Islet of Langerhans (tissue), 1 donor: Measurements from ENCODE around the gene SOX10.

Experiments
- FAIRE-seq: peaks from one replicate; lab custom pipeline; 2011; peaks lifted over from hg19 to GRCh38; lab: Jason Lieb, UNC

The SOX10 gene

DNA sequence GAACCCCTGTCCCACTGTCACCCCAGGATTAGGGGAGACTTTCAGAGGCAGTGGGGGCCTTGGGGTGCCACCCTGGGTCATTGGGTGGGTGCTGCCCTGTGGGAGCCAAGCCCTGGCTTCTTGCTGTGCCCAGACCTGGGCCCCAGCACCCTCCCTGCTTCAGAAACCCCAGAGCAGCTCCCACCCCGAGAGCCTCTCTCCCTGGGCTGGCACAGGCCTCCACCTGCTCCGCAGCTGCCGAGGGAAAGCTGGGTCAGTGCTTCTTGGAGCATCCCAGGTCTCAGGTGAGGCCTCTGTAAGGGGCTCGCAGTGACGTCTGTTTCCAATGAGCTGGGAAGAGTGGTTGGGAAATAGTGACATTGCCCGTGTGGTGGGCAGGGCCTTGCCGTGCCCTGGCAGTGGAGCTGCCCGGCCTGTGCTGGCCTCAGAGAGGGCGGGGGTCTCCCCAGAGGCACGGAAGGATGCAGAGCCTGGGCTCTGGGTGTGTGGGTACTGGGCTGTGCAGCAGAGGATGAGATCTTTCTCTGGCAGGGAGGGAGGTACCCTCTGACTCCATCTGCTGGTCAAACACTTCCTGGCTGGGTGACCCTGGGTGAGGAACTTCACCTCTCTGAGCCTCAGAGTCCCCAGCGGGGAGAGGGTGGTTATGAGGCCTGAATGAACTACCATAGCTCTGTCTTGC, 53.9 kb downstream of the SOX10 start:
- FAIRE-seq = no peak

DNA sequence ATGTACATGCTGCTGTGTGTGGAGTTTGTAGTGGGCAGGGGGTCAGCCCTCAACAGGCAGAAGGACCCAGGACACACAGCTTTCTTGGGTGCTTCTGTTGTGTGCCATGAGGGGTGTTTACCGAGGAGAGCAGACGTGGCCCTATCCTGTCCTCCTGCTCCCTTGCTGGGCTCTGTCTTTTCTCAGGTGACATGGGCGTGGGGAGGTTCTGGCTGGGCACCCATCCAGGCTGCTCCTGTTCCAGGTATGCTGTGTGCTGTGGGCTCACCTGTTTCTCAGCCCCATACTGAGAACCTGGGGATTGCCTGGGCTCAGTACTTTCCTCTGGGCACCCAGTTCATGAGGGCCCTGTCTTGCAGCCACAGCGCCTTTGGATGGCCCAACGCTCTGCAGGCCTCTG, 55.0 kb downstream of the SOX10 start:
- FAIRE-seq = no peak

- FAIRE-seq = no peak
These were observed 56.8 kb downstream of the SOX10 start for GRCh38 chr22:37927637-37927936.

GRCh38 chr22:37926771-37927636, 57.4 kb downstream of the SOX10 start:
- FAIRE-seq = no peak

GRCh38 chr22:37926358-37926757, 58.0 kb downstream of the SOX10 start:
- FAIRE-seq = no peak

DNA sequence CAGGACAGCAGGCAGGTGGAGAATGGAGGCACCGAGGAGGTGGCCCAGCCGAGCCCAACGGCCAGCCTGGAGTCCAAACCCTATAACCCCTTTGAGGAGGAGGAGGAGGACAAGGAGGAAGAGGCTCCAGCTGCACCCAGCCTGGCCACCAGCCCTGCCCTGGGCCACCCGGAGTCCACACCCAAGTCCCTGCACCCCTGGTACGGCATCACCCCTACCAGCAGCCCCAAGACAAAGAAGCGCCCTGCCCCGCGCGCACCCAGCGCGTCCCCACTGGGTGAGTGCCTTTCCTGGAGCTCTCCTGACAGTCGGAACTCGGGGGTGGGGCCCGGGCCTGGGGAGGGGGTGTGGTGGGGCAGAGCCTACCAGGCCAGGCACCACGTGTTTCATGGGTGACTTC, 58.6 kb downstream of the SOX10 start:
- no peak for FAIRE-seq

DNA sequence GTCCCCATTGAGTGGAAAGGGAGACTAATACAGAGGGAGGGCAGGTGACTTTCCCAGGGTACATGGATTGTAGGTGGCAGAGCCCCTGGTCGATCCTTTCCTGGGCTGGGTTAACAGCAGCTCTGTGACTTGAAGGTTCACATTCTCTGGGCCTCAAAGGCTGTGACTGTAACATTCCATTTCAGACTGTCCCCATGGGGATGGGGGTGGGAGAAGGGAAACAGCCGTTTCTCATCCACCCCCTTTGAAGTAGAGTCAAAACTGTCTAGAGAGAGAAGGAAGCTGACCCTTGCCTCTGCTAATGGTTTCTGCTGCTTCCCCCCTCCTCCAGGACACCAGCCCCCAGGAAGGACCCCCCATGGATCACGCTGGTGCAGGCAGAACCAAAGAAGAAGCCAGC, 59.0 kb downstream of the SOX10 start:
- FAIRE-seq = no peak

DNA sequence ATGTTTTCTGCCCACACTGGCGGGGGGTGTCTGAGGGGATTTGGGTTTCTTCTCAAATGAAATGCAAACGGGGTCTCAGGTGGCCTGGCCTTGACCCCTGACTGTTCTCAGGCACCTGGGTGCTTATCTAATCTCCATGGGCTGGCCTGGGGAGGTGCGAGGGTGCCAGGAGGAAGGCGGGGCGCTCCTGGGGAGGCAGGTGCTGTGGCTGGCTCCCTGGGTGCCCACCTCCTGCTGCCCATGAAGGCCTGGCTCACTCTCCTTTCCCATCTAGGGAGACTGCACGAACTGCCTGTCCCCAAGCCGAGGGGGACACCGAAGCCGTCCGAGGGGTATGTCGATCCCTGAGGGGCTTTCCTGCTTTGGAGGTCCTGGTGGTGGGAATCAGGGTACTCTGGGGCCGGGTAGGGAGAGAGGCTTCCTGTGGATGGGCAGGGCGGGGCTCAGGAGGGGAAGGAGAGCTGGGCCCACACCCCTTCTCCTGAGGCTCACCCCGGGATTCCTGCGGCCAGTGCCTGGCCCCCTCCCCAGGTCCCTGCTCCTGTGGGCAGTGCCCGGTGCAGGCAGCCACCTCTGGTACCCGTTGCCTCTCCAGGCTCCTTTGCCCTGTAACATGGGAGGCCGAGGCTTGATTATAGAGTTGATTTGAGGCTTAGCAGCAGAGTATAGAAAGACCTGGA, 59.8 kb downstream of the SOX10 start:
- no peak for FAIRE-seq

- FAIRE-seq = no peak
These were observed 60.4 kb downstream of the SOX10 start for GRCh38 chr22:37923927-37924326.
